Neuronal stem cell (in vitro differentiated cells): Measurements from ENCODE around the gene RFC5.

Source experiments
- DNase-seq: peaks from one replicate; pipeline ENCODE4 v3.0.0-alpha.2; 2013; ENCODE audit warnings: low spot score
- H2AFZ ChIP-seq: one replicate; pipeline ENCODE4 v1.6.1; 2013; ENCODE audit warnings: mild to moderate bottlenecking, low read length, inconsistent platforms
- H2AK5ac ChIP-seq: 2 replicates; pipeline ENCODE4 v1.6.1; 2013; ENCODE audit warnings: low read depth, mild to moderate bottlenecking, inconsistent platforms, low read length, moderate library complexity, mixed read lengths
- H2BK120ac ChIP-seq: 2 replicates; pipeline ENCODE4 v1.6.1; 2013; ENCODE audit warnings: low read depth, mild to moderate bottlenecking, inconsistent platforms, low read length, moderate library complexity, mixed read lengths
- H2BK12ac ChIP-seq: one replicate; pipeline ENCODE4 v1.6.1; 2013; ENCODE audit warnings: low read length, inconsistent platforms
- H2BK15ac ChIP-seq: 2 replicates; pipeline ENCODE4 v1.6.1; 2013; ENCODE audit warnings: mild to moderate bottlenecking, low read length, inconsistent platforms, mixed read lengths
- H2BK5ac ChIP-seq: one replicate; pipeline ENCODE4 v1.6.1; 2013; ENCODE audit warnings: inconsistent platforms, mild to moderate bottlenecking, low read length, moderate library complexity
- H3K14ac ChIP-seq: one replicate; pipeline ENCODE4 v1.6.1; 2013; ENCODE audit warnings: low read length, inconsistent platforms
- H3K18ac ChIP-seq: 2 replicates; pipeline ENCODE4 v1.6.1; 2013; ENCODE audit warnings: low read length, inconsistent platforms
- H3K23ac ChIP-seq: 2 replicates; pipeline ENCODE4 v1.6.1; 2013; ENCODE audit warnings: low read depth, mild to moderate bottlenecking, mixed read lengths, low read length, inconsistent platforms; ENCODE audit not compliant: poor library complexity
- H3K27ac ChIP-seq: replicated peaks from 3 replicates; pipeline ENCODE4 v1.5.1; 2013; ENCODE audit warnings: low read length, inconsistent platforms
- H3K27me3 ChIP-seq, 3 experiments: 2 replicates each; pipeline ENCODE4 v1.6.1; 2013; ENCODE audit warnings: low read length in 3 of 3, mild to moderate bottlenecking in 2 of 3, inconsistent platforms in 1 of 3, low read depth in 1 of 3, mixed read lengths in 1 of 3, moderate library complexity in 1 of 3; ENCODE audit not compliant: control insufficient read depth in 3 of 3, insufficient read depth in 3 of 3
- H3K36me3 ChIP-seq, 2 donors: replicated peaks in 1 of 2; 2 replicates each; pipeline ENCODE4 v1.6.1; 2013; ENCODE audit warnings: low read length in 2 of 2; ENCODE audit not compliant: control insufficient read depth in 2 of 2, insufficient read depth in 2 of 2
- H3K4ac ChIP-seq: 2 replicates; pipeline ENCODE4 v1.6.1; 2013; ENCODE audit warnings: inconsistent platforms, mild to moderate bottlenecking, low read length, moderate library complexity
- H3K4me1 ChIP-seq, 2 donors: 1 replicate in 1 of 2; 2 replicates in 1 of 2; pipeline ENCODE4 v1.6.1; 2013; ENCODE audit warnings: low read length in 2 of 2, low read depth in 1 of 2; ENCODE audit not compliant: control insufficient read depth in 2 of 2, insufficient read depth in 1 of 2
- H3K4me2 ChIP-seq: one replicate; pipeline ENCODE4 v1.6.1; 2013; ENCODE audit warnings: mild to moderate bottlenecking, low read length, inconsistent platforms; ENCODE audit not compliant: insufficient read depth, poor library complexity, severe bottlenecking
- H3K4me3 ChIP-seq, 2 donors: 2 replicates each; pipeline ENCODE4 v1.5.1; 2013; ENCODE audit warnings: low read length in 2 of 2, mild to moderate bottlenecking in 2 of 2, inconsistent platforms in 1 of 2, moderate library complexity in 1 of 2
- H3K79me1 ChIP-seq: one replicate; pipeline ENCODE4 v1.6.1; 2013; ENCODE audit warnings: low read depth, mild to moderate bottlenecking, inconsistent platforms, low read length, moderate library complexity
- H3K9ac ChIP-seq: one replicate; pipeline ENCODE4 v1.6.1; 2013; ENCODE audit warnings: mild to moderate bottlenecking, low read depth, low read length, inconsistent platforms; ENCODE audit not compliant: poor library complexity
- H3K9me3 ChIP-seq, 2 donors: replicated peaks in 1 of 2; 2 replicates each; pipeline versions ENCODE3 to v1.6.1; 2013; ENCODE audit warnings: low read length in 2 of 2, mild to moderate bottlenecking in 2 of 2, inconsistent platforms in 1 of 2, low read depth in 1 of 2, mixed read lengths in 1 of 2, moderate library complexity in 1 of 2; ENCODE audit not compliant: control insufficient read depth in 2 of 2, insufficient read depth in 1 of 2
- H4K8ac ChIP-seq: one replicate; pipeline ENCODE4 v1.6.1; 2013; ENCODE audit warnings: low read depth, mild to moderate bottlenecking, inconsistent platforms, low read length, moderate library complexity
- H4K91ac ChIP-seq: one replicate; pipeline ENCODE4 v1.6.1; 2013; ENCODE audit warnings: low read length, low read depth, mild to moderate bottlenecking, inconsistent platforms; ENCODE audit not compliant: poor library complexity
- WGBS, 2 donors: extraction: QIAGEN DNeasy Blood & Tissue Kit; methylation state at CpG; one replicate each; pipeline ENCODE4 v1.1.7; 2013; ENCODE audit warnings: missing lambda C conversion rate in 2 of 2, mixed read lengths in 1 of 2; ENCODE audit not compliant: insufficient read length in 2 of 2, insufficient replicate concordance in 1 of 2; ENCODE audit errors: extremely low coverage in 2 of 2; 5-methylcytosine and 5-hydroxymethylcytosine counted together

The RFC5 gene

GRCh38 chr12:118059341-118060191 lies 43.1 kb downstream of the RFC5 start:
- H3K18ac ChIP-seq: no peak overlapping the region
- WGBS, 2 donors: no CpG with 5 or more reads among the region's 11 CpGs
- no peak for DNase-seq

GRCh38 chr12:118060301-118061010 lies 44.0 kb downstream of the RFC5 start:
- peaks cover 0 to 20% of the 10 kb centered on the region in 2 donors for H3K36me3 ChIP-seq
- DNase-seq: no peak
- no peak overlapping the region for H3K14ac ChIP-seq
- H2BK5ac ChIP-seq: peak overlapping the region; percentile 78
- no peak overlapping the region for H4K91ac ChIP-seq
- H3K23ac ChIP-seq: no peak overlapping the region
- H3K9ac ChIP-seq: peak overlapping the region; percentile 83
- H2AFZ ChIP-seq: peak overlapping the region; percentile 88
- peak overlapping the region; percentile 38 for H2BK15ac ChIP-seq
- H3K4me1 ChIP-seq: peaks cover 4 to 9% of the 10 kb centered on the region in 2 donors
- H3K27me3 ChIP-seq: no peaks in the 10 kb centered on the region
- H2BK12ac ChIP-seq: no peak overlapping the region
- peak overlapping the region; percentile 75 to 91 for H3K4me3 ChIP-seq
- H3K79me1 ChIP-seq: no peaks in the 10 kb centered on the region
- WGBS, 2 donors: no CpG with 5 or more reads among the region's 46 CpGs
- peak overlapping the region; percentile 82 for H3K4me2 ChIP-seq
- H3K9me3 ChIP-seq: peaks cover 0 to 4% of the 10 kb centered on the region in 2 donors
- peak overlapping the region; percentile 76 for H3K18ac ChIP-seq
- H3K27ac ChIP-seq: no peak overlapping the region
- no peak overlapping the region for H4K8ac ChIP-seq
- H3K4ac ChIP-seq: peak overlapping the region; percentile 56
- no peak overlapping the region for H2BK120ac ChIP-seq
- peak overlapping the region; percentile 42 for H2AK5ac ChIP-seq

More at GRCh38 chr12:118059341-118060191, 43.1 kb downstream of the RFC5 start:
- H2AFZ ChIP-seq: peak overlapping the region; percentile 88
- peak overlapping the region in 1 of 2 donors; percentile 75 for H3K4me3 ChIP-seq
- no peak overlapping the region for H2BK5ac ChIP-seq
- H4K91ac ChIP-seq: no peak overlapping the region
- H3K4me1 ChIP-seq: peaks cover 4 to 9% of the 10 kb centered on the region in 2 donors
- H3K9me3 ChIP-seq: peaks cover 0 to 4% of the 10 kb centered on the region in 2 donors
- H2BK120ac ChIP-seq: no peak overlapping the region
- no peaks in the 10 kb centered on the region for H3K27me3 ChIP-seq
- no peak overlapping the region for H2AK5ac ChIP-seq
- H3K4ac ChIP-seq: no peak overlapping the region
- H3K36me3 ChIP-seq: peaks cover 0 to 19% of the 10 kb centered on the region in 2 donors
- no peak overlapping the region for H3K23ac ChIP-seq
- H3K9ac ChIP-seq: no peak overlapping the region
- H3K14ac ChIP-seq: no peak overlapping the region
- H4K8ac ChIP-seq: no peak overlapping the region
- H3K27ac ChIP-seq: no peak overlapping the region
- H3K4me2 ChIP-seq: peak overlapping the region; percentile 82
- no peak overlapping the region for H2BK12ac ChIP-seq
- H2BK15ac ChIP-seq: no peak overlapping the region
- H3K79me1 ChIP-seq: no peaks in the 10 kb centered on the region

DNA sequence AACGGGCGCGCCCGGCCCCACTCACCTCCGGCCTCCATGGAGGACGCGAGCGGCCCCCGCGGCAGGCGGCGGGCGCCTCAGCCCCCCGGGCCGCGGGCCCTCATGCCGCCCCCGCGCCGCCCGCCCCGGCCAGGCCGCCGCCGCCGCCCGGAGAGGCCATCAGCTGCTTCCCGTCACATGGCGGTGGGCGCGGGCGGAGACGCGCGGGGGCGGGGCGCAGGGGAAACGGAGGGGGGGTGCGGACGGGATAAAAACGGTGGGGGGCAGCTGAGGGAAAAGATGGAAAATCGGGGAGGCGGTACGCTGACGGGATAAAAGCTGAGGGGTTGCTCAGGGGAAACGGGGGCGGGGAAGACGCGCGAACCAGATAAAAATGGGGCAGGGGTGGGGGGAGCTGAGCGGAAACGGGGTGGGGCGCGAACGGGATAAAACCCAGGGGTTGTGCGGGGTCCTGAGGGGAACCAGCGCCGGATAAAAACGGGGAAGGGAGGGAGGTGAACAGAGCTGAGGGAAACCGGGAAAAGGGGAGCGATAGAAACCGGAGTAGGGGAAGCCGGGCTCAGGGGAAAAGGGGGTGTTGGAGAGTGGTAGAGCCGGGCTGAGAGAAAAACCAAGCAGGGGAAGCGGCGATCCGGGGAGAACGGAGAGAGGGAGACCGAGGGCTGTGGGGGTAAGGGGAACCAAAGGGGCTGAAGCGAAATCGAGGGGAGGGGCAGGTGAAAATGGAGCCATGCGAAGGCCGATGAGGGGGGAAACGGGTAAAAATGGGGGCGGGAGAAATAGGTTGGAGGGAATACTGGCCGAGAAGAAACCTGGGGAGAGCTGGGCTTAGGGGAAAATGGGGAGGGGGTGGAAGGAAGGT lies 44.7 kb downstream of the RFC5 start, which contains the start of gene WSB2:
Gene WSB2, minus strand, starts transcription at position 169 of the 862 bp plus-strand sequence. Its CDS starts 131 bp downstream, at position 38.
- Histone ChIP-seq H3K27ac (peak within 1 kb of the TSS; percentile 65), H3K4me1 (peaks cover 4 to 9% of the 10 kb centered on the region in 2 donors), H3K27me3 (no peaks in the 10 kb centered on the region), H3K4ac (peak within 1 kb of the TSS; percentile 91), H3K79me1 (no peaks in the 10 kb centered on the region), H4K91ac (no peak within 1 kb of the TSS), H2BK12ac (no peak within 1 kb of the TSS), H3K4me3 (peak within 1 kb of the TSS; percentile 75 to 91), H3K14ac (no peak within 1 kb of the TSS), H2BK120ac (no peak within 1 kb of the TSS), H3K36me3 (peaks cover 0 to 26% of the 10 kb centered on the region in 2 donors), H2AFZ (peak within 1 kb of the TSS; percentile 88), H3K18ac (peak within 1 kb of the TSS; percentile 99), H3K9ac (peak within 1 kb of the TSS; percentile 92), H2BK5ac (peak within 1 kb of the TSS; percentile 78), H3K23ac (peak within 1 kb of the TSS; percentile 52), H2BK15ac (peak within 1 kb of the TSS; percentile 54), H3K4me2 (peak within 1 kb of the TSS; percentile 82), H2AK5ac (peak within 1 kb of the TSS; percentile 91), H3K9me3 (peaks cover 0 to 4% of the 10 kb centered on the region in 2 donors), H4K8ac (no peak within 1 kb of the TSS)
- no CpG with 5 or more reads among the region's 76 CpGs for WGBS, 2 donors
- peak; percentile 35 for DNase-seq
